Activated naive CD4-positive, alpha-beta T cell treated with anti-CD3 and anti-CD28 coated beads, Interleukin-2, amount 10 ng/mL, durations not matched to agents 5 hours and 36 hours (primary cell): ENCODE measurements around the gene GRAP2. TPM values are rescaled to one million over a fixed set of nuclear protein-coding genes. Genes with fewer than 3 reads are reported as not detected.

Source experiments
- total RNA-seq, 2 experiments: library from RNA; stranded (reverse); gene quantifications; one replicate each; pipeline ENCODE4 v1.2.3, GENCODE V29; 2021

The GRAP2 gene
- total RNA-seq: 100 to 1,000 TPM; 112 to 120 TPM

GRCh38 chr22:39900306-39901227 is at the start of gene GRAP2:
GRAP2 (plus strand) TSS chr22:39901084; CDS start chr22:39947107, 46,023 bp downstream.

GRCh38 chr22:39893526-39893925 is 7.4 kb upstream of the GRAP2 start, which contains the start of gene ENTHD1:
ENTHD1 (minus strand) TSS chr22:39893760; CDS start chr22:39887748, 6,012 bp downstream.

GRCh38 chr22:39959640-39960447 is 59.0 kb downstream of the GRAP2 start, which contains the start of gene TMA7B:
TMA7B (plus strand) TSS chr22:39960397; CDS start chr22:39964375, 3,978 bp downstream.

GRCh38 chr22:39994566-39995392 is 93.9 kb downstream of the GRAP2 start, which contains the start of gene FAM83F:
FAM83F (plus strand) TSS chr22:39994954; CDS start chr22:39995043, 89 bp downstream.

Other genes starting within 250 kb of the GRAP2 start
- not detected for gene ENTHD1, start 7.3 kb upstream of the GRAP2 start, total RNA-seq
- 1 to 10 TPM; 4.2 to 5.3 TPM for gene TMA7B, start 59.3 kb downstream of the GRAP2 start, total RNA-seq
- gene FAM83F, start 93.9 kb downstream of the GRAP2 start, total RNA-seq: under 1 TPM; 0.08 to 0.12 TPM